Activated T-helper 9 cell treated with anti-CD3 and anti-CD28 coated beads, Interleukin-2, amount 50 U/mL, for 16 hours (primary cell): Measurements from ENCODE around the gene ZNF536.

ENCODE experiments used
- DNase-seq: peaks from one replicate; pipeline ENCODE4 v3.0.0-alpha.2; 2020; ENCODE audit warnings: low read depth

Gene ZNF536

GRCh38 chr19:30364866-30365800, 7.1 kb upstream of the ZNF536 start:
- no peak for DNase-seq

- DNase-seq: no peak
Observed at GRCh38 chr19:30366282-30366681, 5.9 kb upstream of the ZNF536 start.

- DNase-seq: no peak
Observed at GRCh38 chr19:30367006-30367405, 5.2 kb upstream of the ZNF536 start.

- DNase-seq: no peak
Observed at GRCh38 chr19:30367421-30367820, 4.8 kb upstream of the ZNF536 start.

- no peak for DNase-seq
Observed at GRCh38 chr19:30369833-30370232, 2.4 kb upstream of the ZNF536 start.

GRCh38 chr19:30371161-30371836, 885 bp upstream of the ZNF536 start:
- DNase-seq: no peak

GRCh38 chr19:30373593-30373992, 1.4 kb downstream of the ZNF536 start:
- DNase-seq: no peak

GRCh38 chr19:30374539-30374864, 2.3 kb downstream of the ZNF536 start:
- no peak for DNase-seq

- no peak for DNase-seq
Observed at GRCh38 chr19:30374865-30375552, 2.8 kb downstream of the ZNF536 start.

- no peak for DNase-seq
Observed at GRCh38 chr19:30375553-30376031, 3.4 kb downstream of the ZNF536 start.

- DNase-seq: no peak
Observed at GRCh38 chr19:30376272-30376671, 4.1 kb downstream of the ZNF536 start.

GRCh38 chr19:30376826-30377425, 4.7 kb downstream of the ZNF536 start:
- no peak for DNase-seq

GRCh38 chr19:30378701-30379100, 6.5 kb downstream of the ZNF536 start:
- no peak for DNase-seq

GRCh38 chr19:30379841-30380610, 7.8 kb downstream of the ZNF536 start:
- DNase-seq: no peak

- DNase-seq: no peak
Observed at GRCh38 chr19:30381366-30381765, 9.2 kb downstream of the ZNF536 start.

GRCh38 chr19:30385174-30385573, 13.0 kb downstream of the ZNF536 start:
- no peak for DNase-seq

GRCh38 chr19:30385666-30386065, 13.5 kb downstream of the ZNF536 start:
- no peak for DNase-seq

- DNase-seq: no peak
Observed at GRCh38 chr19:30386551-30387143, 14.5 kb downstream of the ZNF536 start.

GRCh38 chr19:30387311-30388115, 15.3 kb downstream of the ZNF536 start:
- no peak for DNase-seq

- no peak for DNase-seq
Observed at GRCh38 chr19:30388327-30388726, 16.1 kb downstream of the ZNF536 start.
